ENCODE results near the gene RMRP. TPM values are rescaled to one million over a fixed set of nuclear protein-coding genes. Genes with fewer than 3 reads are reported as not detected.

The RMRP gene
- total and polyA plus RNA-seq, 5 donors, result 218 to 22,919 (median 20,579) TPM

DNA sequence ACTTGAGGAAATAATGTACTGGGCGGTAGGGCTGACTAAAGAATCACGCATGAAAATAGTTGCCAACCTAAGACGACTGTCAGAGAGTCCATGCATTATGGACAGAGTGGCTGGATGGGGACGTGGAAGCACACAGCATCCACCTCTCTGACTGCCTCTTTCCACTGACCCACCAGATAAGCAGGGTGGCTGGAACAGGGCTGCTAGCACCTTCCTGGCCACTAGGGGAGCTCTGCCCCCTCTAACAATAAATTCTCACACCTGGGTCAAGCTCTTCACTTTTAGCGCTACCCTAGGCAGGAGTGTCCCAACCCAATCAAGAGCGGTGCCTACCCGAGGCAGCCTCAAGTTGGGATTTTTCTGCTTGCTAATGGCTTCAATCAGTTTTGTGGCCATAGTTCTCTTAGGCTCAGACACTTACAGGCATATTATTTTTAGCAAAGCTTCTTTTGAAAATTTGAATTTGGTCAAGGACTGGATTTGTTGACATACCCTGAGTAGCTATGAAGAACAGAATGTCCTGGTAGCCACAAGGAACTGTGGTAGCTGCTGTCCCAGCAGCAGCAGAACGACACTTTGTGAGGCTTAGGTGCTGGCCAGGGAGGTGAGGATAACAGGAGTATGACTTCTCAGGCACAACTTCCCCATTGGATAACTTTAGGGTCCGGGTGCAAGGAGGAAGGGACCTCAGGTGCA lies 38.8 kb upstream of the RMRP start:
- peak overlapping the region; percentile 6 for H3K27ac ChIP-seq (ENCODE audit: low read length)
- ATAC-seq (peak; percentile 68 to 71), DNase-seq (peak; percentile 61 to 81 (median 77))
- no peaks in the 10 kb centered on the region for H3K27me3 ChIP-seq (ENCODE audit: control insufficient read depth, insufficient read depth)
- H3K4me3 ChIP-seq (ENCODE audit: low read length), result no peak overlapping the region
- intact Hi-C loops (cut with DNase I), result loop anchor here in 1 of 4 donors (5.0 kb wide), 1 partner anchor 34 kb away; no protein-coding TSS in a partner anchor
- 38% methylated on average over 9 of the region's 9 CpGs for WGBS
- H3K4me1 ChIP-seq (ENCODE audit: control insufficient read depth, insufficient read depth, low read length), result no peaks in the 10 kb centered on the region
- H3K9me3 ChIP-seq (ENCODE audit: control insufficient read depth, low read length), result no peaks in the 10 kb centered on the region

DNA sequence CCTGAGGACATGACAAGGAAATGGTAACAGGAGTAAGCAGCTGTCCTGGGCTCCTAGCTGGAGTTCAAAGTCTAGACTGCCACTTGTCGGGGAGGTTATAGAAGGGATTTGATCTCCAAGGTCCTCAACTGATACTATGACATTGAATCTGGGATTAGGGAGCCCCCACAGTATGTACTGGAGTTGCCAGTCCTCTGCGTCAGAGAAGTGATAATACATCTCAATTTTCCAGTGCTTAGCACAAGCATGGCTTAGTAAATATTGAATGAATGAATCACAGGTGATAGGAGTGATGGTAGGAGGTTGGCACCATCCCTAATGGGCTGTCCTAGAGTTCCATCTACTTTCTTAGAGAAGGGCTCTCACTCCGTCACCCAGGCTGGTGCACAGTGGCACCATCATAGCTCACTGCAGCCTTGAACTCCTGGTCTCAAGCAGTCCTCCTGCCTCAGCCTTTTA lies 38.2 kb upstream of the RMRP start:
- Histone ChIP-seq H3K4me1 (ENCODE audit: control insufficient read depth, insufficient read depth, low read length) (no peaks in the 10 kb centered on the region), H3K27me3 (ENCODE audit: control insufficient read depth, insufficient read depth) (no peaks in the 10 kb centered on the region), H3K27ac (ENCODE audit: low read length) (no peak overlapping the region), H3K4me3 (ENCODE audit: low read length) (no peak overlapping the region), H3K9me3 (ENCODE audit: control insufficient read depth, low read length) (no peaks in the 10 kb centered on the region)
- no peak for DNase-seq
- no peak for ATAC-seq
- intact Hi-C loops (cut with DNase I), result loop anchor here in 1 of 4 donors (5.0 kb wide), 1 partner anchor 34 kb away; no protein-coding TSS in a partner anchor
- WGBS, result 92% methylated on average over 3 of the region's 3 CpGs

DNA sequence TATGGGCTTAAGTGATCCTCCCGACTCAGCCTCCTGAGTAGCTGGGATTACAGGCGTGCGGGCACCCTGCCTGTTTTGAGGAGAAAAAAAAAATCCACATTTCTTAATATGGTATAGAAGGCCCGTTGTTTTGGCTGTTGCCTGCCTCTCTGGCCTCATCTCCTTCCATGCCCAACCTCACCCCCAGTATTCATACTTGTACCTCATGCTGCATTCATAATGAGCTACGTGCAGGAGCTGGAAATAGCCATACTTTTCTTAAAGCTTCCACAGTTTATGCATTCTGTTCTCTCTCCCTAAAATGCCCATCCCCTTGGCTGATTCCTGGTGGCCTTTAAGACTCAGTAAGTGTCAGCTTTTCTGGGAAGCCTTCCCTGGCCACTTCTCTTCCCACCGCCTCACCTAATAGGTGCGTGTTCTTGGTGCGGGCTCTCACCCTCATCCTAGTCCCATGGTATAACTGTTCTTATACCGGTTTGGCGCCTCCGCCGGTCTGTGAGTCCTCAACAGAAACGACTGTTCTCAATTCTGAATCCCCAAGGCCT lies 34.0 kb upstream of the RMRP start:
- intact Hi-C loops (cut with DNase I), result loop anchor here in 1 of 4 donors (5.0 kb wide), 1 partner anchor 35 kb away; no protein-coding TSS in a partner anchor
- ATAC-seq (no peak), DNase-seq (no peak)
- H3K9me3 ChIP-seq (ENCODE audit: control insufficient read depth, low read length), result no peaks in the 10 kb centered on the region
- no peak overlapping the region for H3K4me3 ChIP-seq (ENCODE audit: low read length)
- no peaks in the 10 kb centered on the region for H3K4me1 ChIP-seq (ENCODE audit: control insufficient read depth, insufficient read depth, low read length)
- peak overlapping the region; percentile 21 for H3K27ac ChIP-seq (ENCODE audit: low read length)
- no peaks in the 10 kb centered on the region for H3K27me3 ChIP-seq (ENCODE audit: control insufficient read depth, insufficient read depth)
- WGBS, result 69% methylated on average over 13 of the region's 13 CpGs

- H3K9me3 ChIP-seq (ENCODE audit: control insufficient read depth, low read length), result no peaks in the 10 kb centered on the region
- DNase-seq (no peak), ATAC-seq (no peak)
- H3K4me1 ChIP-seq (ENCODE audit: control insufficient read depth, insufficient read depth, low read length), result no peaks in the 10 kb centered on the region
- intact Hi-C loops (cut with DNase I), result loop anchor here in 1 of 4 donors (5.0 kb wide), 1 partner anchor 36 kb away; no protein-coding TSS in a partner anchor
- peak overlapping the region; percentile 70 for H3K4me3 ChIP-seq (ENCODE audit: low read length)
- H3K27me3 ChIP-seq (ENCODE audit: control insufficient read depth, insufficient read depth), result no peaks in the 10 kb centered on the region
- 15% methylated on average over 10 of the region's 10 CpGs for WGBS
- peak overlapping the region; percentile 93 for H3K27ac ChIP-seq (ENCODE audit: low read length)
Observed at GRCh38 chr9:35691334-35691650, 33.5 kb upstream of the RMRP start.

DNA sequence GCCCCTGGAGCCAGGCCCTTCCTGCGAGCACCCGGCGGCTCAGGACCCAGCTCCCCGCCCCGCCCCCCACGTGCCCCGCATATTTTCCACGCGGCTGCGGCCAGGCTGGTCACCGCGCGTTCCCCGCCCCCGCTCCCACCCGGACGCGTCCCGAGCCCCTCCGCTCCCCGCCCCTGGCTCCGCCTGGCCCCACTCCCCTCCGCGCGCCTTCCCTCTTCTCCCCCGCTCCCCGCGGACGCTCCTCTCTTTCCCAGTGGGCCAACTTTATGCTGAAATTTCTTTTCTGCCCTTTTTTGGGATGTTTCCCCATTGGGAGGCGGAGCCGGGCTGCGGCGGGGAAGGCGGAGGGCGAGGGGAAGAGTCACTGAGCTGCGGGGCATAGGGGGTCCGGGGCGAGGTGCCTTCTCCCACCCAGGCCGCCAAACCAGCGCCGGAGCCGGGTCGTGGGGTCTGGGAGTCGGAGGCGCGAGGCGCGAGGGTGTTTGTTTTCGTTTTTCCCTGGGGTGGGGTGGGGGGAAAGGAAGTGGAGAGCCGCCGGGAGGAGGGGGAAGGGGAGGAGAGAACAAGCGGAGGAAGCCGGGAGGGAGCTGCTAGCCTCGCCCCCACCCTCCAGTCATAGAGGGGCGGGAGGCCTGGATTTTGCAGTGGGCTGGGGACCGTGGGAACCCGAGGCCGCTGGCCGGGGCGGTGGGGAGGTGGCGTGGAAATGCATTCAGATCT lies 33.0 kb upstream of the RMRP start:
- Histone ChIP-seq H3K27ac (ENCODE audit: low read length) (peak overlapping the region; percentile 93), H3K27me3 (ENCODE audit: control insufficient read depth, insufficient read depth) (no peaks in the 10 kb centered on the region), H3K4me3 (ENCODE audit: low read length) (peak overlapping the region; percentile 70), H3K9me3 (ENCODE audit: control insufficient read depth, low read length) (no peaks in the 10 kb centered on the region), H3K4me1 (ENCODE audit: control insufficient read depth, insufficient read depth, low read length) (no peaks in the 10 kb centered on the region)
- WGBS, result under 1% methylated on average over 61 of the region's 61 CpGs
- peak; percentile 73 to 78 for ATAC-seq
- intact Hi-C loops (cut with DNase I), result loop anchor here in 1 of 4 donors (5.0 kb wide), 1 partner anchor 37 kb away; no protein-coding TSS in a partner anchor
- DNase-seq, result peak; percentile 83 to 93 (median 93)

DNA sequence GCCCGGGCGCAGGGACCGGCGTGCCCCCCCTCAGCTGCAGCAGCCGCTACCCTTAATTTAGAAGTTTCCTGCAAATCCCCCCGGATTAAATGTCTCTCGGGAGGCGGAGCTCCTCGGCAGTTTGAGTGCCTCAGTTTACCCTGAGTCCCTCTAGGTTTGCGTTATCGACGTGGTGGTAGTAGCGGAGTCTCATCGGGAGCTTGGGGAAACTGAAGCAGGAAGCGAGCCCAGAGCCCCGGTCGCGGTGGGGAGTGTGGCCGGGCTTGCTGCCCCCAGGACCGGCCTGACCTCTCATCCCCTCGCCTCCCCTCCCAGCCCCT lies 32.4 kb upstream of the RMRP start:
- peak overlapping the region; percentile 93 for H3K27ac ChIP-seq (ENCODE audit: low read length)
- DNase-seq (no peak), ATAC-seq (no peak)
- no peaks in the 10 kb centered on the region for H3K27me3 ChIP-seq (ENCODE audit: control insufficient read depth, insufficient read depth)
- H3K4me3 ChIP-seq (ENCODE audit: low read length), result peak overlapping the region; percentile 70
- WGBS, result under 1% methylated on average over 21 of the region's 21 CpGs
- H3K9me3 ChIP-seq (ENCODE audit: control insufficient read depth, low read length), result no peaks in the 10 kb centered on the region
- peaks cover under 1% of the 10 kb centered on the region for H3K4me1 ChIP-seq (ENCODE audit: control insufficient read depth, insufficient read depth, low read length)
- intact Hi-C loops (cut with DNase I), result loop anchor here in 1 of 4 donors (5.0 kb wide), 1 partner anchor 37 kb away; no protein-coding TSS in a partner anchor

GRCh38 chr9:35689542-35690293 lies 31.9 kb upstream of the RMRP start, which contains the start of gene TPM2:
TPM2 (minus strand) TSS chr9:35689925; CDS start chr9:35689817, 108 bp downstream.
- DNase-seq, result peak; percentile 84 to 93 (median 92)
- Histone ChIP-seq H3K27me3 (ENCODE audit: control insufficient read depth, insufficient read depth) (no peaks in the 10 kb centered on the region), H3K4me3 (ENCODE audit: low read length) (peak within 1 kb of the TSS; percentile 70), H3K9me3 (ENCODE audit: control insufficient read depth, low read length) (no peaks in the 10 kb centered on the region), H3K4me1 (ENCODE audit: control insufficient read depth, insufficient read depth, low read length) (peaks cover 2% of the 10 kb centered on the region), H3K27ac (ENCODE audit: low read length) (peak within 1 kb of the TSS; percentile 93)
- 10% methylated on average over 61 of the region's 61 CpGs for WGBS
- intact Hi-C loops (cut with DNase I), result loop anchor here in 1 of 4 donors (5.0 kb wide), 1 partner anchor 38 kb away; no protein-coding TSS in a partner anchor
- ATAC-seq, result peak; percentile 81 to 84

DNA sequence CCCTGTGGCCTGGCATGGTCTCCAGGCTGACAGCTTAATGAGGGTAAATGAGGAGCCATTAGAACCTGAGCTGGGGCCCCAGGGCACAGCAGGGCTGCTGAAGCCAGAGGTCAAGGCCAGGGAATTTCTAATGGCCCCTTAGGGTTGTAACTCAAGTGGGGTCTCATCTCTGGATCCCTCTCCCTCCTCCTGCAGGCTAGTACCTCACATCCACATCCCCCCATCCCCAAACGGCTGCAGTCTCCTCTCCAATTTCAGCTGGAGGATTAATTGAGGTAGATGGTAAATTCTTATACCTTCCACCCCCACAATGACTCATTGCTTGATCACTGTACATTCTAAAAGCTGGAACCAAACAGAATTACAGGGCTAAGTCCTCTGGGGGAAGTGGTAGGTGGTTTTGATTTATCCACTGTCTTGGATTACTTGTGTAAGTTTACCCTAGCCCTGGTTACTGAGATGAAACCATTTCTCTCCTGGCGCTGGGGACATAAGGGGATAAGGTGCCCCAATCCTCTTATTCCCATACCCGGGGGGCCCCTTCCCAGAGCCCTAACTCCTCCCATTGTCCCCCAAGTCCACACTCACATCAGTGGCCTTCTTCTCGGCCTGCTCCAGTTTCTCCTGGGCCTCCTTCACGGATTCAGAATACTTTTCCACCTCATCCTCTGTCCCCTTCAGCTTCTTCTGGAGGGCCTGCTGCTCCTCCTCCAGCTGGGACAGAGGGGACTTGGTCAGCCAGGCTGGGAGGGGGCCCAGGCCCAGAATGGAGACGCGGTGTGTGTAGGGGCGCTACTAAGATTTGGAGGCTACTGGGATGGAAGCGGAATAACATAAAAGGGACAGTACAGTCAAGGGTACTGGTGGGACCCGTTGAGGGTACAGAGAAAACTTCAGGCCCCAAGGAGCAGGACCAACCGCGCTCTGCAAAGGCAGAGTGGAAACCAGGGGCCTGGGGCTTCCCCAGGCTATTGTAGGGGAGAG lies 31.0 kb upstream of the RMRP start:
- intact Hi-C loops (cut with DNase I), result no loop called here
- WGBS, result 41% methylated on average over 12 of the region's 12 CpGs
- H3K4me1 ChIP-seq (ENCODE audit: control insufficient read depth, insufficient read depth, low read length), result peaks cover 2% of the 10 kb centered on the region

DNA sequence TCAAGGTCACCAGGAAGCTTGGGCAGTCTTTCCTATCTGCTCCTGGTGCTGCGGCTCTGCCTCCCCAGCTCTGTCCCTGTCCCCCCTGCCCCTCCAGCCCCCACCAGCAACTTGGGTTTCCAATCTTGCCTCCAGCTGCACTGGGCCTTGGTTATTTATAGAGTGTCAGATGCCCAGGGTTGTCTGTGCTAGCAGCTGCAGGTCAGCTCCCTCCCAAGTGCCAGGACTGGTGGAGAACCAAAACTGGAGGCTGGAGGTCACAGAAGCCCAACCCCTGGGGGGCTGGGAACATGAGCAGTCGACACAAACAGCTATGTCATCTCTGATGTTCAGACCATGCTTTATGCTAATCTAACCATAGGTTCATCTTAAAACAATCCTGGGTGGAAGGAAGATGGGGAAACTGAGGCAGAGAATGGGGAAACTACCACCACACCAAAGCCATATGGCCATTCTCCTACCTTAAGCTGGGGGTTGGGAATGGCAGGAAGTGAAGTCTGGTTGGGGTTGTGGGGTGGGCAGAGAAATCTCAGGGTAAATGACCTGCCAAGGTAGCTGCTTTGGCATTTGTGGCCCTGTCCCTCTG lies 30.2 kb upstream of the RMRP start:
- Histone ChIP-seq H3K4me1 (ENCODE audit: control insufficient read depth, insufficient read depth, low read length) (peaks cover 2% of the 10 kb centered on the region), H3K4me3 (ENCODE audit: low read length) (peak overlapping the region; percentile 70), H3K27me3 (ENCODE audit: control insufficient read depth, insufficient read depth) (no peaks in the 10 kb centered on the region), H3K27ac (ENCODE audit: low read length) (peak overlapping the region; percentile 76), H3K9me3 (ENCODE audit: control insufficient read depth, low read length) (no peaks in the 10 kb centered on the region)
- WGBS, result 59% methylated on average over 2 of the region's 2 CpGs
- ATAC-seq, result no peak
- DNase-seq, result peak in 1 of 3 donors; percentile 58
- intact Hi-C loops (cut with DNase I), result no loop called here

More for the DNA sequence above, 31.0 kb upstream of the RMRP start:
- peak overlapping the region; percentile 70 for H3K4me3 ChIP-seq (ENCODE audit: low read length)
- no peaks in the 10 kb centered on the region for H3K9me3 ChIP-seq (ENCODE audit: control insufficient read depth, low read length)
- peak overlapping the region; percentile 77 for H3K27ac ChIP-seq (ENCODE audit: low read length)
- H3K27me3 ChIP-seq (ENCODE audit: control insufficient read depth, insufficient read depth), result no peaks in the 10 kb centered on the region
- ATAC-seq (no peak), DNase-seq (peak in 1 of 3 donors; percentile 44)

Measured in right cardiac atrium (tissue), 5 donors.